Smooth muscle cell (in vitro differentiated cells): ENCODE measurements around the gene WDR1. TPM values are rescaled to one million over a fixed set of nuclear protein-coding genes. Genes with fewer than 3 reads are reported as not detected.
A peak's percentile ranks its signal among the peaks of the same experiment; 100 is the strongest.

Experiments
- DNase-seq: peaks from one replicate; lab custom pipeline; 2025; ENCODE audit not compliant: unreplicated experiment; lab: John Stamatoyannopoulos, UW
- H2AFZ ChIP-seq: fragments of 200-600 bp; sonication (generic); 2 replicates; pipeline ENCODE4 v1.6.0; 2016; ENCODE audit warnings: antibody characterized with exemption, low read depth, mild to moderate bottlenecking
- H3F3A ChIP-seq: fragments of 200-600 bp; sonication (generic); 2 replicates; pipeline ENCODE4 v1.6.0; 2017; ENCODE audit warnings: antibody characterized with exemption, low read depth
- H3K27ac ChIP-seq: fragments of 200-600 bp; sonication (generic); 2 replicates; pipeline ENCODE4 v1.5.1; 2016; ENCODE audit warnings: low read depth, mild to moderate bottlenecking
- H3K27me3 ChIP-seq: fragments of 200-600 bp; sonication (generic); 2 replicates; pipeline ENCODE4 v1.6.1; 2016; ENCODE audit warnings: low read depth, mild to moderate bottlenecking
- H3K36me3 ChIP-seq: fragments of 200-600 bp; sonication (generic); 2 replicates; pipeline ENCODE4 v1.5.1; 2016; ENCODE audit warnings: low read depth
- H3K4me1 ChIP-seq: fragments of 200-600 bp; sonication (generic); 2 replicates; pipeline ENCODE4 v1.5.1; 2016; ENCODE audit warnings: low read depth
- H3K4me2 ChIP-seq: fragments of 200-600 bp; sonication (generic); 2 replicates; pipeline ENCODE4 v1.6.0; 2016; ENCODE audit warnings: mild to moderate bottlenecking
- H3K4me3 ChIP-seq: fragments of 200-600 bp; sonication (generic); 2 replicates; pipeline ENCODE4 v1.5.1; 2016; ENCODE audit warnings: mild to moderate bottlenecking
- H3K79me2 ChIP-seq: fragments of 200-600 bp; sonication (generic); 2 replicates; pipeline ENCODE4 v1.6.0; 2016; ENCODE audit warnings: low read depth, mild to moderate bottlenecking
- H3K9ac ChIP-seq: fragments of 200-600 bp; sonication (generic); 2 replicates; pipeline ENCODE4 v1.6.0; 2016; ENCODE audit warnings: low read depth
- H3K9me3 ChIP-seq: fragments of 200-600 bp; sonication (generic); replicated peaks from 2 replicates; pipeline ENCODE4 v1.5.1; 2016; ENCODE audit warnings: low read depth
- H4K20me1 ChIP-seq: fragments of 200-600 bp; sonication (generic); 2 replicates; pipeline ENCODE4 v1.6.0; 2016; ENCODE audit warnings: low read depth
- CTCF ChIP-seq: fragments of 200-600 bp; sonication (generic); IDR thresholded peaks from 2 replicates; pipeline ENCODE4 v1.5.1; 2017; ENCODE audit warnings: borderline replicate concordance, mild to moderate bottlenecking, antibody characterized with exemption; ENCODE audit not compliant: insufficient read depth, poor library complexity, severe bottlenecking
- WGBS: methylation state at CpG from one replicate; pipeline ENCODE4 v1.1.7; 2016; ENCODE audit warnings: low lambda C conversion rate; 5-methylcytosine and 5-hydroxymethylcytosine counted together
- polyA plus RNA-seq: library from polyadenylated mRNA; unstranded; fragments of >200 nt; fragmentation: Nextera tagmentation; extraction: Ambion mirVana; gene quantifications from 2 replicates; pipeline ENCODE4 v1.2.1, GENCODE V29; 2016
- total RNA-seq: library from RNA; depleted of rRNA; stranded (reverse); fragments of >200 nt; gene quantifications from 2 replicates; pipeline ENCODE4 v1.2.3, GENCODE V29; 2014

Gene WDR1
- total and polyA plus RNA-seq, 2 experiments from 2014 or later, result 259 to 273 TPM

GRCh38 chr4:10050261-10050661, 66.3 kb downstream of the WDR1 start:
- no peaks in the 10 kb centered on the region for H4K20me1 ChIP-seq
- no peak overlapping the region for H3K4me2 ChIP-seq
- 58% methylated on average over 3 of the region's 3 CpGs for WGBS
- H3F3A ChIP-seq, result peaks cover 3% of the 10 kb centered on the region
- no peaks in the 10 kb centered on the region for H3K9me3 ChIP-seq
- no peak overlapping the region for H3K9ac ChIP-seq
- H3K4me1 ChIP-seq, result peaks cover 14% of the 10 kb centered on the region
- no peaks in the 10 kb centered on the region for H3K36me3 ChIP-seq
- no peak for DNase-seq
- H3K4me3 ChIP-seq, result no peak overlapping the region
- no peak for TF ChIP-seq CTCF
- H3K27me3 ChIP-seq, result no peaks in the 10 kb centered on the region
- no peaks in the 10 kb centered on the region for H3K79me2 ChIP-seq
- H3K27ac ChIP-seq, result peak overlapping the region; percentile 43
- no peak overlapping the region for H2AFZ ChIP-seq

- Histone ChIP-seq H3K27ac (no peak overlapping the region), H3K36me3 (no peaks in the 10 kb centered on the region), H3K79me2 (no peaks in the 10 kb centered on the region), H3K27me3 (no peaks in the 10 kb centered on the region), H3K9me3 (no peaks in the 10 kb centered on the region), H3F3A (peaks cover 3% of the 10 kb centered on the region), H4K20me1 (no peaks in the 10 kb centered on the region), H3K4me2 (no peak overlapping the region), H3K4me3 (no peak overlapping the region), H2AFZ (no peak overlapping the region), H3K9ac (no peak overlapping the region), H3K4me1 (peaks cover 14% of the 10 kb centered on the region)
- DNase-seq, result no peak
- WGBS, result 82% methylated on average over 4 of the region's 4 CpGs
- TF ChIP-seq CTCF, result no peak
Observed at GRCh38 chr4:10048941-10049697, 67.5 kb downstream of the WDR1 start.

GRCh38 chr4:10047967-10048366, 68.6 kb downstream of the WDR1 start:
- 95% methylated on average over 5 of the region's 5 CpGs for WGBS
- no peaks in the 10 kb centered on the region for H3K79me2 ChIP-seq
- no peaks in the 10 kb centered on the region for H3K27me3 ChIP-seq
- TF ChIP-seq CTCF, result no peak
- H3K9me3 ChIP-seq, result peaks cover 7% of the 10 kb centered on the region
- no peaks in the 10 kb centered on the region for H4K20me1 ChIP-seq
- no peak overlapping the region for H3K4me2 ChIP-seq
- H3K4me3 ChIP-seq, result no peak overlapping the region
- DNase-seq, result no peak
- H3K36me3 ChIP-seq, result no peaks in the 10 kb centered on the region
- H2AFZ ChIP-seq, result no peak overlapping the region
- no peak overlapping the region for H3K9ac ChIP-seq
- H3K4me1 ChIP-seq, result peaks cover 14% of the 10 kb centered on the region
- H3K27ac ChIP-seq, result no peak overlapping the region
- peaks cover 3% of the 10 kb centered on the region for H3F3A ChIP-seq

- H3K36me3 ChIP-seq, result no peaks in the 10 kb centered on the region
- H3K4me2 ChIP-seq, result no peak overlapping the region
- peaks cover 3% of the 10 kb centered on the region for H3F3A ChIP-seq
- H2AFZ ChIP-seq, result no peak overlapping the region
- H4K20me1 ChIP-seq, result no peaks in the 10 kb centered on the region
- TF ChIP-seq CTCF, result no peak
- H3K27me3 ChIP-seq, result no peaks in the 10 kb centered on the region
- H3K4me1 ChIP-seq, result peaks cover 11% of the 10 kb centered on the region
- no peak for DNase-seq
- peaks cover 10% of the 10 kb centered on the region for H3K9me3 ChIP-seq
- H3K4me3 ChIP-seq, result no peak overlapping the region
- WGBS, result 60% methylated on average over 3 of the region's 3 CpGs
- H3K27ac ChIP-seq, result no peak overlapping the region
- no peaks in the 10 kb centered on the region for H3K79me2 ChIP-seq
- H3K9ac ChIP-seq, result no peak overlapping the region
Observed at GRCh38 chr4:10046471-10046870, 70.1 kb downstream of the WDR1 start.
